Panc1 (cell line): ENCODE measurements around the gene ATP7B. TPM values are rescaled to one million over a fixed set of nuclear protein-coding genes. Genes with fewer than 3 reads are reported as not detected.

Experiments used
- ATAC-seq: fragments of 200-7000 bp; cut with Tn5 transposase; 2 replicates; pipeline ENCODE4 v1.9.1; 2020; ENCODE audit warnings: mild to moderate bottlenecking, moderate library complexity
- BruUV-seq: library from RNA; stranded (reverse); fragments of 400-500 nt; replicated peaks from 2 replicates; lab custom pipeline; 2021; lab: Mats Ljungman, UMichigan
- CTCF ChIA-PET: fragments of 300-600 bp; sonication (Branson Sonifier 250); formaldehyde crosslinking; loops from one replicate; lab custom pipeline; 2022; ENCODE audit warnings: antibody characterized with exemption; lab: Charles Lee
- POLR2A ChIA-PET: fragments of 300-600 bp; sonication (Branson Sonifier 250); formaldehyde crosslinking; loops from one replicate; lab custom pipeline; 2022; ENCODE audit warnings: antibody characterized with exemption; lab: Charles Lee
- DNase-seq: peaks from one replicate; pipeline ENCODE4 v3.0.0-alpha.2; 2010; ENCODE audit warnings: low read depth, low spot score
- H3K27ac ChIP-seq: 2 replicates; pipeline ENCODE4 v1.5.1; 2011; ENCODE audit warnings: mild to moderate bottlenecking, low read length, inconsistent platforms
- H3K27me3 ChIP-seq: fragments of 200-500 bp; sonication (Bioruptor generic); 2 replicates; pipeline ENCODE4 v1.6.0; 2014; ENCODE audit warnings: low read length, inconsistent platforms; ENCODE audit not compliant: control insufficient read depth, insufficient read depth
- H3K36me3 ChIP-seq: fragments of 200-500 bp; sonication (Bioruptor generic); 2 replicates; pipeline ENCODE4 v1.5.1; 2014; ENCODE audit warnings: inconsistent platforms, mild to moderate bottlenecking, low read length, moderate library complexity; ENCODE audit not compliant: control insufficient read depth, insufficient read depth
- H3K4me1 ChIP-seq: 2 replicates; pipeline ENCODE4 v1.5.1; 2011; ENCODE audit warnings: inconsistent platforms, mild to moderate bottlenecking, low read length, moderate library complexity; ENCODE audit not compliant: control insufficient read depth, insufficient read depth
- H3K4me3 ChIP-seq, 2 experiments: 2 replicates each; pipeline ENCODE4 v1.5.1; 2011 to 2012; ENCODE audit warnings: low read depth in 2 of 2, low read length in 2 of 2, mild to moderate bottlenecking in 2 of 2, inconsistent platforms in 1 of 2, moderate library complexity in 1 of 2
- H3K9me3 ChIP-seq: fragments of 200-500 bp; sonication (Bioruptor generic); 2 replicates; pipeline ENCODE4 v1.5.1; 2014; ENCODE audit warnings: low read depth, mild to moderate bottlenecking, inconsistent platforms, low read length, moderate library complexity; ENCODE audit not compliant: control insufficient read depth, insufficient read depth
- POLR2AphosphoS5 ChIP-seq: IDR thresholded peaks from 2 replicates; pipeline ENCODE4 v1.6.1; 2012; ENCODE audit warnings: mild to moderate bottlenecking, low read depth, low read length, moderate library complexity
- SIN3A ChIP-seq: IDR thresholded peaks from 2 replicates; pipeline ENCODE4 v1.6.1; 2012; ENCODE audit warnings: low read depth, mild to moderate bottlenecking, low read length, moderate library complexity, borderline replicate concordance; ENCODE audit not compliant: insufficient read depth
- TCF7L2 ChIP-seq: IDR thresholded peaks from 2 replicates; pipeline ENCODE4 v1.6.1; 2011; ENCODE audit warnings: mild to moderate bottlenecking, low read depth, low read length, inconsistent platforms
- in situ Hi-C: cut with HindIII; loops from 2 replicates; pipeline ENCODE4 v1.10.0; 2016; ENCODE audit warnings: low sequenced_read_pairs, low pct_unique_long_range_greater_than_20kb
- intact Hi-C: fragments of 100-400 bp; cut with micrococcal nuclease; formaldehyde crosslinking; loops from one replicate; pipeline ENCODE4 v1.10.0; 2022; ENCODE audit not compliant: unreplicated experiment
- total RNA-seq: library from RNA; stranded (reverse); gene quantifications from one replicate; pipeline ENCODE4 v1.2.1, GENCODE V29; 2021; ENCODE audit not compliant: unreplicated experiment
- TF ChIP-seq, protein P1 (sequence below), 2 experiments: IDR thresholded peaks; 2 replicates each; pipeline ENCODE4 v1.6.1; 2011 to 2012; ENCODE audit warnings: low read depth in 2 of 2, control low read depth in 1 of 2, low read length in 1 of 2, mild to moderate bottlenecking in 1 of 2, moderate library complexity in 1 of 2; ENCODE audit not compliant: insufficient read depth in 1 of 2
- TF ChIP-seq, protein P2 (sequence below): fragments of 450-650 bp; IDR thresholded peaks from 2 replicates; pipeline ENCODE4 v1.5.1; 2017; ENCODE audit warnings: mild to moderate bottlenecking

ATP7B gene
- total RNA-seq, 1 experiment from 2014 or later, result 19.6 TPM

DNA sequence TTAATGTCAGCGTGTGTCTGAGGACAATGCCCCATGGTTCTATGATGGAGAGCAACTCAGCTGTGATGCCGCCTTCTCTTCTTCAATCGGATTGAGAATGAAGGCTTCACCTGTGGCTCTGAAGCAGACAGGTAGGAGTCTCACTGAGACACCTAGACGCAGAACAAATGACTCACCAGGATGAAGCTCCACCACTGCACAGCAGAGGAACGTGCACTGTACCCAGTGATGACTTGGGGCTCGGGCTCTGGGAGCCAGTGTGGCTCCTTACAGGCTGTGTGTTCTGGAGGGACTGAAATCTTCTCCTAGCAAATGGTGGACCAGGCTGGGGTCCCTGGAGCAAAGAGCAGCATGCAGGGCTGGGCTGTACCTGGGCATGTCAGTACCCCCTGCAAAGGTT is 105.5 kb downstream of the ATP7B start:
- Histone ChIP-seq H3K4me3 (no peak overlapping the region), H3K9me3 (no peaks in the 10 kb centered on the region), H3K27me3 (no peaks in the 10 kb centered on the region), H3K4me1 (no peaks in the 10 kb centered on the region; the same call in 1 of the 2 replicates), H3K27ac (no peak overlapping the region), H3K36me3 (no peaks in the 10 kb centered on the region)
- ChIA-PET POLR2A (no interaction called here), CTCF (no interaction called here)
- TF ChIP-seq SIN3A (no peak), TCF7L2 (no peak), POLR2AphosphoS5 (no peak)
- TF ChIP-seq, protein P1, sequence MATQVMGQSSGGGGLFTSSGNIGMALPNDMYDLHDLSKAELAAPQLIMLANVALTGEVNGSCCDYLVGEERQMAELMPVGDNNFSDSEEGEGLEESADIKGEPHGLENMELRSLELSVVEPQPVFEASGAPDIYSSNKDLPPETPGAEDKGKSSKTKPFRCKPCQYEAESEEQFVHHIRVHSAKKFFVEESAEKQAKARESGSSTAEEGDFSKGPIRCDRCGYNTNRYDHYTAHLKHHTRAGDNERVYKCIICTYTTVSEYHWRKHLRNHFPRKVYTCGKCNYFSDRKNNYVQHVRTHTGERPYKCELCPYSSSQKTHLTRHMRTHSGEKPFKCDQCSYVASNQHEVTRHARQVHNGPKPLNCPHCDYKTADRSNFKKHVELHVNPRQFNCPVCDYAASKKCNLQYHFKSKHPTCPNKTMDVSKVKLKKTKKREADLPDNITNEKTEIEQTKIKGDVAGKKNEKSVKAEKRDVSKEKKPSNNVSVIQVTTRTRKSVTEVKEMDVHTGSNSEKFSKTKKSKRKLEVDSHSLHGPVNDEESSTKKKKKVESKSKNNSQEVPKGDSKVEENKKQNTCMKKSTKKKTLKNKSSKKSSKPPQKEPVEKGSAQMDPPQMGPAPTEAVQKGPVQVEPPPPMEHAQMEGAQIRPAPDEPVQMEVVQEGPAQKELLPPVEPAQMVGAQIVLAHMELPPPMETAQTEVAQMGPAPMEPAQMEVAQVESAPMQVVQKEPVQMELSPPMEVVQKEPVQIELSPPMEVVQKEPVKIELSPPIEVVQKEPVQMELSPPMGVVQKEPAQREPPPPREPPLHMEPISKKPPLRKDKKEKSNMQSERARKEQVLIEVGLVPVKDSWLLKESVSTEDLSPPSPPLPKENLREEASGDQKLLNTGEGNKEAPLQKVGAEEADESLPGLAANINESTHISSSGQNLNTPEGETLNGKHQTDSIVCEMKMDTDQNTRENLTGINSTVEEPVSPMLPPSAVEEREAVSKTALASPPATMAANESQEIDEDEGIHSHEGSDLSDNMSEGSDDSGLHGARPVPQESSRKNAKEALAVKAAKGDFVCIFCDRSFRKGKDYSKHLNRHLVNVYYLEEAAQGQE (IDR thresholded peaks at IDR 0.05; ENCODE audit: insufficient read depth in 1 of 2, low read depth in 2 of 2, low read length in 1 of 2), result no peak
- TF ChIP-seq, protein P2, sequence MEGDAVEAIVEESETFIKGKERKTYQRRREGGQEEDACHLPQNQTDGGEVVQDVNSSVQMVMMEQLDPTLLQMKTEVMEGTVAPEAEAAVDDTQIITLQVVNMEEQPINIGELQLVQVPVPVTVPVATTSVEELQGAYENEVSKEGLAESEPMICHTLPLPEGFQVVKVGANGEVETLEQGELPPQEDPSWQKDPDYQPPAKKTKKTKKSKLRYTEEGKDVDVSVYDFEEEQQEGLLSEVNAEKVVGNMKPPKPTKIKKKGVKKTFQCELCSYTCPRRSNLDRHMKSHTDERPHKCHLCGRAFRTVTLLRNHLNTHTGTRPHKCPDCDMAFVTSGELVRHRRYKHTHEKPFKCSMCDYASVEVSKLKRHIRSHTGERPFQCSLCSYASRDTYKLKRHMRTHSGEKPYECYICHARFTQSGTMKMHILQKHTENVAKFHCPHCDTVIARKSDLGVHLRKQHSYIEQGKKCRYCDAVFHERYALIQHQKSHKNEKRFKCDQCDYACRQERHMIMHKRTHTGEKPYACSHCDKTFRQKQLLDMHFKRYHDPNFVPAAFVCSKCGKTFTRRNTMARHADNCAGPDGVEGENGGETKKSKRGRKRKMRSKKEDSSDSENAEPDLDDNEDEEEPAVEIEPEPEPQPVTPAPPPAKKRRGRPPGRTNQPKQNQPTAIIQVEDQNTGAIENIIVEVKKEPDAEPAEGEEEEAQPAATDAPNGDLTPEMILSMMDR, result no peak
- no peak for DNase-seq
- no peak for ATAC-seq
- in situ Hi-C loops, result no loop called here
- no TSS peak for BruUV-seq
- intact Hi-C loops, result loop anchor here (10.0 kb wide), 1 partner anchor 89 kb away; no protein-coding TSS in a partner anchor

DNA sequence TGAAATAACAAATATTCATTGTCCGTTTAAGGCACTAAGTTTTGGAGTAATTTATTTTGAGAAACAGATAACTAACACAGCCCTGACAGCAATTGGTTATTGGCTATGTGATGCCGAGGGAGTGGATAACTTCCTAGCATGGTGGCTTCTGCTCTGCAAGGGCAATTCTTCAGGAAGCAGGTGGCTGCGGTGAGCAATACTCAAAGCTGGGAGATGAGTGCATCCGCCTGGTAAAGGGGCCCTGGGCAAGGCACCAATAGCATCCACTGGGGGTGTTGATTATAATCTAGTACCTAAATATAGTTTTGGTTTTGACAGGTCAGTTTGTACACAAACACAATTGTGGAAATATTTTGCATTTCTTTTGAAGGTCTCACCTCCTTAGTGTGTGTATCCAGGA is 108.5 kb downstream of the ATP7B start:
- no TSS peak for BruUV-seq

More for the DNA sequence above, 108.5 kb downstream of the ATP7B start:
- Histone ChIP-seq H3K4me1 (no peaks in the 10 kb centered on the region; the same call in 1 of the 2 replicates), H3K9me3 (no peaks in the 10 kb centered on the region), H3K27ac (no peak overlapping the region), H3K27me3 (no peaks in the 10 kb centered on the region), H3K4me3 (no peak overlapping the region), H3K36me3 (no peaks in the 10 kb centered on the region)
- ATAC-seq (no peak), DNase-seq (no peak)
- intact Hi-C loops (loop anchor here (10.0 kb wide), 1 partner anchor 92 kb away; no protein-coding TSS in a partner anchor), in situ Hi-C loops (no loop called here)
- POLR2A ChIA-PET, result no interaction called here
- CTCF ChIA-PET, result interaction anchor here (0.6 kb wide), 1 partner anchor 225 kb away, joined by 3 read pairs; no protein-coding TSS in a partner anchor
- no peak for TF ChIP-seq POLR2AphosphoS5
- TF ChIP-seq, protein P2, result no peak
- no peak for TF ChIP-seq TCF7L2
- TF ChIP-seq SIN3A, result no peak
- TF ChIP-seq, protein P1 (IDR thresholded peaks at IDR 0.05; ENCODE audit: insufficient read depth in 1 of 2, low read depth in 2 of 2, low read length in 1 of 2), result no peak
